Stimulated activated CD8-positive, alpha-beta memory T cell treated with anti-CD3 and anti-CD28 coated beads, Interleukin-2, amount 100 ng/mL, for 48 hours (primary cell): ENCODE data around the gene CDC20B.
"Not testable (repeated sequence)": the region's sequence is repeated elsewhere in the genome, so short reads cannot be mapped to it uniquely, and the experiment has no call there.

Experiments used
- DNase-seq, 2 donors: peaks; one replicate each; pipeline ENCODE4 v3.0.0-alpha.2; 2020; ENCODE audit warnings: low read depth in 2 of 2

The CDC20B gene

GRCh38 chr5:55104036-55104772 lies 68.8 kb downstream of the CDC20B start:
- no peak for DNase-seq

- DNase-seq, result no peak
These were observed 70.6 kb downstream of the CDC20B start, which contains the start of gene GZMA for GRCh38 chr5:55102348-55102747. GZMA (plus strand) TSS chr5:55102646; CDS start chr5:55102683, 37 bp downstream.

- DNase-seq, result no peak
These were observed 71.3 kb downstream of the CDC20B start for GRCh38 chr5:55101556-55102276.

- not testable (repeated sequence) for DNase-seq
These were observed 71.8 kb downstream of the CDC20B start for GRCh38 chr5:55101148-55101547.

GRCh38 chr5:55096861-55097260 lies 76.1 kb downstream of the CDC20B start:
- DNase-seq, result no peak

GRCh38 chr5:55096182-55096581 lies 76.8 kb downstream of the CDC20B start:
- DNase-seq, result no peak

- DNase-seq, result not testable (repeated sequence)
These were observed 82.0 kb downstream of the CDC20B start for GRCh38 chr5:55091011-55091410.

GRCh38 chr5:55089301-55089700 lies 83.7 kb downstream of the CDC20B start:
- DNase-seq, result not testable (repeated sequence)

- no peak for DNase-seq
These were observed 91.4 kb downstream of the CDC20B start for GRCh38 chr5:55081541-55081940.

GRCh38 chr5:55073211-55073610 lies 99.8 kb downstream of the CDC20B start:
- DNase-seq, result no peak

GRCh38 chr5:55072666-55073065 lies 100.3 kb downstream of the CDC20B start:
- DNase-seq, result no peak

GRCh38 chr5:55071413-55071812 lies 101.6 kb downstream of the CDC20B start:
- no peak for DNase-seq

- DNase-seq, result no peak
These were observed 102.0 kb downstream of the CDC20B start for GRCh38 chr5:55070968-55071367.

GRCh38 chr5:55066277-55066676 lies 106.7 kb downstream of the CDC20B start:
- no peak for DNase-seq

GRCh38 chr5:55064523-55064922 lies 108.5 kb downstream of the CDC20B start:
- DNase-seq, result no peak

- DNase-seq, result no peak
These were observed 109.1 kb downstream of the CDC20B start for GRCh38 chr5:55063899-55064298.

GRCh38 chr5:55063220-55063863 lies 109.6 kb downstream of the CDC20B start:
- no peak for DNase-seq
